GM19468 (cell line): Measurements from ENCODE around the gene ZNF141.
"Not testable (repeated sequence)": the region's sequence is repeated elsewhere in the genome, so short reads cannot be mapped to it uniquely, and the experiment has no call there.

Experiments
- ATAC-seq: cut with Tn5 transposase; IDR thresholded peaks from one replicate; pipeline ENCODE4 v1.9.1; 2021; ENCODE audit warnings: mild to moderate bottlenecking, moderate library complexity, moderate number of reproducible peaks; ENCODE audit not compliant: unreplicated experiment; ENCODE audit errors: extremely low read depth

Gene ZNF141

DNA sequence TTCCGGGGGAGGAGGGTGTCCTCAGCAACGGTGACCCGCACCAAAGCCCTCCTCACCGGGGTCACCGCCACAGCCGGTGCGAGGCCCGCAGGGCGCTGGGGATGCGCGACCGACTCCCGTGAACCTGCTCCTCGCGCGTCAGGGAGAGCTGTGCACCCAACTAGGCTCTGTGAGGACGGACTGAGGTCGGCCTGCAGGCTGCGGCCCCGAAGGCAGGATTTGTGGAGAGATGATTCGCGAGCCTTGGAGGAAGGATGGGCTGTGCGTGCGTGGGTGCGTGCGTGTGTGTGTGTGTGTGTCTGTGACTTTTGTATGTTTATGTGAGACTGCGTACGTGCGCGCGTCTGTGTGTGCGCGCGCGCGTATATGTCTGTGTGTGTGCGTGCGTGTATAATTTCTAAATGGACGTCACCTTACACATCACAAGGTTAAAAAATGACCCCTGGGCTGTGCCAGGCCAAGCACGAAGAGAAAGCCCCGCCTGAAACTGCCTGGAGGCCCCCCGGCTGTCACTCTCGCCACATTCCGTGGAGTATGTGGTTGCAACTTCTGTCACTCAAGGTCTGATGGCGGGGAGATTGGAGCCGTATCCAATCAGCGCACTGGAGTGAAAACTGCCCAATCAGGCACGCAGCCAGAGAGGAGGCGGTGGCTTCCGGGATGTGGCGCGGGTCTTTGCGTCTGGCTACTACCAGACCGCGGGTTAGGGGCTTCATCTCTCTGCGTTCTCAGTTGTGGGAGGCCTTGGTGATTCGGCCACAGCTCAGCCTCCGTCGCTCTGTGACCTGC, at the start of gene ZNF141:
Gene ZNF141, plus strand, starts transcription at position 672 of the 789 bp plus-strand sequence. CDS start 170 bp downstream, outside the sequence.
- peak; percentile 96 for ATAC-seq

DNA sequence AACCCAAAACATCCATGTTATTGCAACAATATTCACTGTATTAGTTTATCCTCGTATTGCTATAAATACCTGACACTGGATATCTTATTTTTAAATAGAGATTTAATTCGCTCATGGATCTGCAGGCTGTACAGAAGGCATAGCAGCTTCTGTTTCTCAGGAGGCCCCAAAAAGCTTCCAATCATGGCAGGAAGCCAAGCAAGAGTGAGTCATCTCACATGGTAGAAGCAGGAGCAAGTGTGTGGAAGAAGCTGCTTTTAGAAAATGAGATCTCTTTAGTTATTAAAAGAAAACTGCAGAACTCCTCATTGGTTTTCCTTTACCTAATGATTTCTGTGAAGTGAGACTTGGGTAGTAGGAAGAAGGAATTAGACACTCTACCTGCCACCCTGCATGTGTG, 48.7 kb upstream of the ZNF141 start:
- no peak for ATAC-seq

DNA sequence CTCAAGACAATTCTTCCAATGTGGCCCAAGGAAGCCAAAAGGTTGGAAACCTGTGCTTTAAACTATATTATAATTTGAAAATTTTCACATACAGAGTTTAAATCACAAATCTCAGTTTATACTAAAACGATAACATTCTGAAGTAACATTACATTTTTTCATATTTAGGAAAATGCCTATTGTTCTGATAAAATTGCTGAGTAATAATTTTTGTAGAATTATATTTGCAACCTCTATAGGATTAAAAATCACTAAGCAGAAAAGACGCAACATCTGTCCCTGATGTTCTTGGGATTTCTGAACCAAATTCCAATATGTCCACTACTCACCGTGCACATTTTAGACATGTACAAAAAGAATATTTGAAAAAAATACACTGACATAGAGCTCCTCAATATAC, 42.9 kb upstream of the ZNF141 start:
- no peak for ATAC-seq

DNA sequence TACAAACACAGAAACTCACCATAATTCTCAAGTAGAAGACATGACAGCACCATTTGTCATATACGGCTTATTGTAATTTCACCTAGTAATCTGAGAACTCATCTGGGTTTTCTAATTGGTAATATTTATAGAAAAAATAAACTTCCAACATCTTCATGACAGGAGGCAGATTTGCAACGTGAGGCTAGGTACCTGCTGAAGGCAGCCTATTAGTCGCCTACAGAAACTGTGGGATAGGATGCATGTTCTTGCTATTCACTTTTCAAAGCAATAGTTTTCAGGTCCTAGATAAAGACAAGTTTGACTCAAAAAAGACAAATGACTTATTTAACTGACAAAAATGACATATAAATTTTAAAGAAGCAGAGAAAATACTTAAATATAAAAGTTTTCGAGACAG, 35.2 kb upstream of the ZNF141 start:
- no peak for ATAC-seq

DNA sequence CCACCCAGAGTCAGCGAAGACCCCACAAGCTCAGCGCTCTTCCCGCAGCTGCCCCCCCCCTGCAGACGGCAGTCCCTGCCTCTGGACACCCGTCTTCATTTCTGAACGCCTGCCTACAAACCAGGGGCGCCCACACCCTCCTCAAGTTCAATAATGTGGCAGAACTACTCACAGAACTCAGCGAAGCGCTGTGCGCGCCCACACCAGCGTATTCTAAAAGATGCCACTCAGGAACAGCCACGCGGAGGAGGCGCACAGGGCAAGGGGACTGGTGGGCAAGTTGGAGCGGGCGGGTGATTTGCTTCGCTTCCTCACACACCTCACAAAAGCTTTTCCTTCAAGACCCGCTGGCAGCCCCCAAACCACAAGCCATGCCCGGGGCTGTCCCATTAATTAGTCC, 33.1 kb upstream of the ZNF141 start:
- ATAC-seq = not testable (repeated sequence)

DNA sequence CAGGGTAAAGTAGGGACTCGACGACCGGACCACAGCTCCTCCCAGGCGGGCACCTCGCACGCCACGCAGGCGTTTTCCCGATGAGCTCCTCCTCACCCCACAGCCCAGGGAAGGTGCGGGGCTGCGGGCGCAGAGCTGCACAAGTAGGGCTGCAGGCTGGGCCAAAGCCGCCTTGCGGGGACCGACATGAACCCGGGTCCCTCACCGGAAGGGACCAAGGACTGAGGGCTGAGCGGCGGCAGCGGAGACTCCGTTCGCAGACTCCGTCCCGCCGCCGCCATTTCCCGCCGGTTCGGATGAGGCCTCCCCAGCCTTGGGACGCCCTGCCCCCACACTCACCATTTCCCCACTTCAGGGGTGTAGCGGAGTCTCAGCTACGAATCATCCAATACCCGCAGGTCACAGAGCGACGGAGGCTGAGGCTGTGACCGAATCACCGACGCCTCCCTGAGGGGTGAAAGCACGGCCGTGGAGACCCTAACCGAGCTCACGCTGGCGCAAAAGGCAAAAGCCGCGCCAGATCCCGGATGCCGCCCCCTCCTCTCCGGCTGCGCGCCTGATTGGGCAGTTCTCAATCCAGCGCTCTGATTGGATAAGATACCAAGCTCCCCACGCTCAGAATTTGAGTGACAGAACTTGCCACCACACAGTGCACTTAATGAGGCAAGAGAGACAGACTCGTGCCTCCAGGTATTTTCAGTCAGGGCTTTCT, 32.5 kb upstream of the ZNF141 start, which contains the start of gene ZNF732:
Gene ZNF732, minus strand, starts transcription at position 506 of the 712 bp plus-strand sequence. Its CDS starts 164 bp downstream, at position 342.
- ATAC-seq = no peak

DNA sequence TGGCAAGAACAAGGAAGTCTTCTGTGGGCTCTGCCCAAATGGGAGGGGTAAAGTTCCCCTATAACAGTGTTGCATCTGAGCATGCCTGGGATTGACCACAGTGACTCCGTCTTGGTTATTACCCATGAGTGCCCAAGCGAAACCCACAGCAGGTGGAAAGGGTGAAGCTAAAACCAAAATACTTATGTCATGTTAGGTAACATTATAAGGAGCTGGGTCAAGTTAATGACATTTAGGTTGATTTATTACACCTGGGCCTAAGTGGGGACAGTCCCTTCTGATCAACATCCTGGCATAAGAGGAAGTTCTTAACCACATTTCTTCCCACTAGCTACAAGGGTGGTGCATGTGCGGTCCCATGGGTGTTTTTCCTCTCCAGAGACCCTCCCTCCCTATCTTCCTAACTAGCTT, 31.1 kb upstream of the ZNF141 start:
- peak; percentile 26 for ATAC-seq

DNA sequence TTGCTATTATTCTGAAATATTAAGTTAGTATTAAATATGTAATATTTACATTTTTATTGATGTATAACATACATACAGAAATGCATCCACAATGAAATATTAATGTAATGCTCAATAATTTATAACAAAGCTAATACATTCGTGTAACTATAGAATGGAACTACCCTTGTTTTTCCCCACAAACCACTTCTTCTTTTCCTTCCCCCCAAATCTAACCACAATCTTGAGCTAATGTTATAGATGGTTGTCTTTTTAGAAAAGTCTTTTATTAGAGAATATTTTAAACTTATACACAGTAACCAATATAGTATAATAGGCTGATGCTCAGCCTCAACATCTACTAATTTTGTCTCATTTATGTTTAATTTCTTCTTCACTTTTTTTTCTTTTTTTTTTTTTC, 27.8 kb upstream of the ZNF141 start:
- no peak for ATAC-seq

DNA sequence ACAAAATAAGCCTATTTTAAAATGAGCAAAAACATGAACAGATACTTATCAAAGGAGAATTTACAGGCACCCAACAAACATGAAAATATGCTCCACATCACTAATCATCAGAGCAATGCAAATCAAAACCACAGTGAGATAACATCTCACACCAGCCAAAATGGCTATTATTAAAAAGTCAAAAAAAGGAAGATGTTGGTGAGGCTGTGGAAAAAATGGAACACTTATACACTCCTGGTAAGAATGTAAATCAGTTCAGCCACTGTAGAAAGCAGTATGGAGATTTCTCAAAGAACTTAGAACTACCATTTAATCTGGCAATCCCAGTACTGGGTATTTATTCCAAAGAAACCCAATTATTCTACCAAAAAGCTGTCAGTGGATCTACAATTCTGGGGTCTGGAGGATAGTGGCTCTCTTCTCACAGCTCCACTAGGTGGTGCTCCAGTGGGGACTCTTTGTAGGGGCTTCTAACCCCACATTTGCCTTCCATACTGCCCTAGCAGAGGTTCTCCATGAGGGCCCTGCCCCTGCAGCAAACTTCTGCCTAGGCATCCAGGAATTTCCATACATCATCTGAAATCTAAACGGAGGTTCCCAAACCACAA, 23.2 kb upstream of the ZNF141 start:
- no peak for ATAC-seq

DNA sequence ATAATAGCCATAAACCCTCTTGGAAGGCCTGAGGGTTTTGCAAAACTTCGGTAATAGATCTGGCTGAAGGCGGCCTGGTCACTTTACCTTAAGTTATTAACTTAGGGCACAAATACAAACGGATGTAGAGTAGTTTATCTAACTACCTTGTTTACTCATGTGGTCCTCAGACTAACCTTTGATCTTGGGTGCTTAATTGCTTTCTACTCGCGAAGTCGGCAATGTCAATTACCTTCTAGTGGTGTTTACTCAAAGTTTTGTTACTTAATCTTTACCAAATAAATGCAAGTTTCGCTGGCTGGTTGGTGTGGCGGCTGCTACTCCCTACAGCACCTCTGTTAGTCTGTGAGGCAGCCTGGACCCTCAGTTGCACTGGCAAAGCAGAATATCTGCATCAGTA, 8.9 kb upstream of the ZNF141 start:
- no peak for ATAC-seq

DNA sequence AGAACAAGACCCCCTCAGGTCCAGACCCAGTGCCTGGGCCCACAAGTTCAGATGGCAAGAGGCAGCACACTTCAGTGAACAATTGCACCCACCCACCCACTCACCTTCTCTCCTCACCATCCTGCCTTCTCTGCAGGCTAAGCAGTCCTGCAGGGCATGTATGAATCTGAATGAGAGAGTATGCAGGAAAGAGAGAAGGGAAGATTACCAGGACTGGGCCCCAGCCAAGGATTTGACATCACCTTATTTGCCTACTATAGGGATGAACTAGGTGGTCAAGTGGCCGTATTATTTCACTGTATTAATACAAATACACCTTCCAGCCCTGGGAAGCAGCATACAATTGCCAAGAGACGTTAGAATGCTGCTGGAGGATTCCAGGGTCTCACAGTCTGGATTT, 2.1 kb upstream of the ZNF141 start:
- no peak for ATAC-seq

DNA sequence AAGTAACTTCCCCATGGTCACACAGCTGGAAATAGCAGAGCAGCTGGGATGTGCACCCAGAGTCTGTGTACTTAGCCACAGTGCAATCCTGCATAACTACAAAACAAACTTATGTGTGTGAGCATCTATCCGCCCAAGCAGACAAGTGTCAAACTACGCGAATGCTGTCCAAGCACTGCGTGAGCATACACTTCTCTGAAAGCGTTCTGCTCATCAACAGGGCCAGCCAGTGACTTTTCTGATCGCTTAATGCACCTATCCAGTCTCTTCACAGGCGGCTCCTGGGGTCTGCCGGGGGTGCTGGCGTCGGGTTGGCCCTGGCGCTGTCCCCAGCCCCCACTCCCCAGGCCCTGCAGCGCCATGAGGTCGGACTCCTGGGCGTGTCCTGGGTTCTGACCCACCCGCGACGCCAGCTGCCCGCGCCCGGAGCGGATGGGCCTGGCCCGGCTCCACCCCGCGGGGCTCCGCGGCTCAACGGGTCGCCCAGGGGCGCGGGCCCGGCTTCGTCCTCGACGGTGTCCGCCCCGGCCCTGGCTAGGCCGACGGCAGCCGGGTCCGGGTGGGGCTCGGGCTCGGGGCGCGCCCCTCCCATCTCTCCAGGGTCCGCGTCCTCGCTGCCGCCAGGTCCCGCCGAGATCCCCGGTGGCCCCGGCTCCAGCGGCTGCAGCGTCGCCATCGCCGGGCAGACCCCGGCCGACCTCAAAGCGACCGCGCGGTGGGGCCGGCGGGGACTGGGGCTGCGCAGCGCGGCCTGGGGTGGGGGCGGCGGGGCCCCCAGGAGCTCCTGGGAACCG, 1.3 kb upstream of the ZNF141 start:
- no peak for ATAC-seq

DNA sequence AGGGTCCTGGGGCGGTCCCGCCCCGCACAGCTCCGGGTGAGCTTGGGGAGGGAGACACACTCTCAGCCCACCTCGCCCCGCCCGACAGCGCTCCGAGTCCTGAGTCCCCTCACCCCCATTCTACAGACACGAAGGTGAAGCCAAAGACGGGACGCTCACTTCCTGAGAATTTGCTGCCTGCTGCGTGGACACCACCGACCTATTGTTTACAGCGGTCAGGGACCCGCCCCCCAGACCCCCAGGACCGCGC, 796 bp upstream of the ZNF141 start:
- ATAC-seq = no peak

DNA sequence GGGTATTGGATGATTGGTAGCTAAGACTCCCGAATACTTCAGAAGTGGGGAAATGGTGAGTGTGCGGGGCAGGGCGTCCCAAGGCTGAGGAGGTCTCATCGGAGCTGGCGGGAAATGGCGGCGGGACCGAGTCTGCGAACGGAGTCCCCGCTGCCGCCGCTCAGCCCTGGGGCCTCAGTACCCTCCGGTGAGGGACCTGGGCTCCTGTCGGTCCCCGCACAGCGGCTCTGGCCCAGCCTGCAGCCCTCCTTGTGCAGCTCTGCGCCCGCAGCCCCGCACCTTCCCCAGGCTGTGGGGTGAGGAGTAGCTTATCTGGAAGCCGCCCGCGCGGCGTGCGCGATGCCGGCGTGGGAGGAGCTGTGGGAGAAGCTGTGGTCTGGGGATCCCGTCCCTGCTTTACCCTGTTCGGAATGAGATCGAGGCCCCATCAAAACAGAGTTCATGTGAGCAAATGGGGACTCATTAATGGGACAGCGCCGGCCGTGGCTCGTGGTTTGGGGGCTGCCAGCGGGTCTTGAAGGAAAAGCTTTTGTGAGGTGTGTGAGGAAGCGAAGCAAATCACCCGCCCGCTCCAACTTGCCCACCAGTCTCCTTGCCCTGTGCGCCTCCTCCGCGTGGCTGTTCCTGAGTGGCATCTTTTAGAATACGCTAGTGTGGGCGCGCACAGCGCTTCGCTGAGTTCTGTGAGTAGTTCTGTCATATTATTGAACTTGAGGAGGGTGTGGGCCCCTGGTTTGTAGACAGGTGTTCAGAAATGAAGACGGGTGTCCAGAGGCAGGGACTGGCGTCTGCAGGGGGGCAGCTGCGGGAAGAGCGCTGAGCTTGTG, 531 bp downstream of the ZNF141 start:
- ATAC-seq = no peak

DNA sequence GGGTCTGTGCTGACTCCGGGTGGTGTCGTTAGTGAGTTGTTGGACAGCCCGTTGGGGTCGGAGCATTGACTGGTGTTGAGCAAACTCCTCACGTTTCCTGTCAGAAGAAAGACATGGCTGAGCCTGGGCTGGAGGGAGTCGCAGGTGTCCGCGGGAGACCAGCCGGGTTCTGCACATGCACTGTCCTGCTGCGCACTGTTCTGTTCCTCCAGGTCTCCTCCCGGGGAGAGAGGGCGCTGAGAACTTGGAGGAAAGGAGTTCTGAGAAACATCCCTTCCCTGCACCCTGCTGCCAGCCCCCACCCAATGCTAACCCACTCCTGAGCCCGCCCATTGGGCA, 1.1 kb downstream of the ZNF141 start:
- no peak for ATAC-seq

DNA sequence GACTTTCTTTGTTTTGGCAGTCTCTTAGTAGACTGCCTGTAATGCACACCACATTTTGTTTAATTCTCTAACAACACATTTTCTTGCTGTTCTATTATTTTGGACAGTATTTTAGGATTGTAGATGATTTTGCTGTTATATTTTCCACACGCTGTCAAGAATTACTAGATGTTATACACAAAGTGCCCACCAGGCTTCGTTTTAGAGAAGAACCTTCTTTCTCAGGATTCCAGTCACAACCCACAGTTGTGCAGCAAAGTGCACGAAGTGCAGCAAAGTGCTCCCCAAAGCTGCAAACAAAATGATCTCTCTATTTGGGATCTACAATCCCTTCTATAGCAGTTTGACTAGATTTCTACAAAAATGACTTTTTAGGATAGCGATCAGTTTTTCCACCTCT, 2.4 kb downstream of the ZNF141 start:
- ATAC-seq = no peak

DNA sequence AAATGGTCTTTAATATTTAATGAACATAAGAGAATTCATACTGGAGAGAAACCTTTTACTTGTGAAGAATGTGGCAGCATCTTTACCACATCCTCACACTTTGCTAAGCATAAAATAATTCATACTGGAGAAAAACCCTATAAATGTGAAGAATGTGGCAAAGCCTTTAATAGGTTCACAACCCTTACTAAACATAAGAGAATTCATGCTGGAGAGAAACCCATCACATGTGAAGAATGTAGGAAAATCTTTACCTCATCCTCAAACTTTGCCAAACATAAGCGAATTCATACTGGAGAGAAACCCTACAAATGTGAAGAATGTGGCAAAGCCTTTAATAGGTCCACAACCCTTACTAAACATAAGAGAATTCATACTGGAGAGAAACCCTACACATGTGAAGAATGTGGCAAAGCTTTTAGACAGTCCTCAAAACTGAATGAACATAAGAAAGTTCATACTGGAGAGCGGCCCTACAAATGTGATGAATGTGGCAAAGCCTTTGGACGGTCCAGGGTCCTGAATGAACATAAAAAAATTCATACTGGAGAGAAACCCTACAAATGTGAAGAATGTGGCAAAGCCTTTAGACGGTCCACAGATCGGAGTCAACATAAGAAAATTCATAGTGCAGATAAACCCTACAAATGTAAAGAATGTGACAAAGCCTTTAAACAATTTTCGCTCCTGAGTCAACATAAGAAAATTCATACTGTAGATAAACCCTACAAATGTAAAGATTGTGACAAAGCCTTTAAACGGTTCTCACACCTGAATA, 35.6 kb downstream of the ZNF141 start:
- no peak for ATAC-seq

DNA sequence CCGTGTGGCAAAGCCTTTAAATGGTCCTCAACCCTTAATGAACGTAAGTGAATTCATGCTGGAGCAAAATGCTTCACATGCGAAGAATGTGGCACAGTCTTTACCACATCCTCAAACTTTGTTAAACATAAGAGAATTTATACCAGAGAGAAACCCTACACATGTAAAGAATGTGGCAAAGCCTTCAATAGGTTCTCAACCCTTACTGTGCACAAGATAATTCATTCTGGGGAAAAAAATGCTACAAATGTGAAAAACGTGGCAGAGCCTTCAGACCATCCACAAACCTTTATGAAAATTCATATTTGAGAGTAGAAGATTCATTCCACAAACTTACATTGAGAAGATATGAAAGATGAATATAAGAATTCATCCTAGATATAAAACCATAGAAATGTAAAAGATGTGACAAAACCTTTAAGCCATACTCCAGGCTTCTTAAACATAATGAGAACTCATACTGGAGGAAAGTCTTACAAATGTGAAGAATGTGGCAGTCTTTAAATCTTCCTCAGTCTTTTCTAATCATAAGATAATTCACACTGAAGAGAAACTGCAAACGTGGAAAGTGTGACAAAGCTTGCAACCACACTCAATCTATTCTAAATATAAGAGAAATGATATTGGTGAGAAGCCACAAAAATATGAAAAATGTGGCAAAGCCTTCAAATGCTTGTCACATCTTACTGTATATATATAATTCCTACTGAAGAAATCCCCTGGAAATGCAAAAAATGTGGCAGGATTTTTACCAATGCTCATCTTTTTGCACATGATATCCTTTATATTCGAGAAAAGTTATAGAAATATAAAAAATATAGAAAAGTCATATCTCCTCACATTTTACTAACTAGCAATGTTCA, 36.9 kb downstream of the ZNF141 start:
- no peak for ATAC-seq
